H1 (cell line): ENCODE data around the gene PRSS2. TPM values are rescaled to one million over a fixed set of nuclear protein-coding genes. Genes with fewer than 3 reads are reported as not detected.

Source experiments
- CTCF ChIA-PET: fragments of 300-600 bp; sonication (Branson Sonifier 250); formaldehyde crosslinking; loops from one replicate; lab custom pipeline; 2021; ENCODE audit not compliant: partially characterized antibody; lab: Charles Lee
- POLR2A ChIA-PET: fragments of 300-600 bp; sonication (Branson Sonifier 250); formaldehyde crosslinking; loops from one replicate; lab custom pipeline; 2021; ENCODE audit warnings: inconsistent platforms; ENCODE audit not compliant: partially characterized antibody; lab: Charles Lee
- DNase-seq, 2 experiments: peaks; one replicate each; pipeline versions ENCODE4 v3.0.0 to v3.0.0-alpha.2; 2010 to 2022; ENCODE audit warnings: low spot score in 2 of 2, low read depth in 1 of 2, mixed read lengths in 1 of 2
- FAIRE-seq: peaks from 2 replicates; lab custom pipeline; 2011; peaks lifted over from hg19 to GRCh38; lab: Jason Lieb, UNC
- H2AFZ ChIP-seq: 2 replicates; pipeline ENCODE4 v1.8.1; 2012; ENCODE audit warnings: low read length, inconsistent platforms
- H2AK5ac ChIP-seq: 2 replicates; pipeline ENCODE4 v1.6.1; 2013; ENCODE audit warnings: low read depth, low read length
- H2BK120ac ChIP-seq: replicated peaks from 2 replicates; pipeline ENCODE3; 2013; ENCODE audit warnings: low read depth, low read length, inconsistent platforms
- H2BK12ac ChIP-seq: 2 replicates; pipeline ENCODE4 v1.6.1; 2013; ENCODE audit warnings: low read depth, low read length
- H2BK15ac ChIP-seq: 2 replicates; pipeline ENCODE4 v1.6.1; 2013; ENCODE audit warnings: low read length
- H2BK20ac ChIP-seq: 2 replicates; pipeline ENCODE4 v1.6.1; 2013; ENCODE audit warnings: low read length
- H2BK5ac ChIP-seq: 2 replicates; pipeline ENCODE4 v1.6.1; 2013; ENCODE audit warnings: low read depth, low read length
- H3K14ac ChIP-seq: 2 replicates; pipeline ENCODE4 v1.6.1; 2013; ENCODE audit warnings: inconsistent platforms; ENCODE audit not compliant: insufficient read length
- H3K18ac ChIP-seq: 2 replicates; pipeline ENCODE4 v1.6.1; 2013; ENCODE audit warnings: low read length; ENCODE audit errors: extremely low read depth
- H3K23ac ChIP-seq: 2 replicates; pipeline ENCODE4 v1.6.1; 2013; ENCODE audit warnings: inconsistent platforms; ENCODE audit not compliant: insufficient read length
- H3K23me2 ChIP-seq: 2 replicates; pipeline ENCODE4 v1.6.1; 2013; ENCODE audit warnings: low read depth, low read length
- H3K27ac ChIP-seq: 2 replicates; pipeline ENCODE4 v1.6.1; 2011; ENCODE audit warnings: low read depth, low read length, inconsistent platforms
- H3K27me3 ChIP-seq, 4 experiments: replicated peaks in 1 of 4; 1 replicate in 1 of 4; 2 replicates in 3 of 4; pipeline versions ENCODE4 v1.6.1 to v1.8.1; 2011 to 2013; ENCODE audit warnings: low read length in 3 of 4, mild to moderate bottlenecking in 3 of 4, inconsistent platforms in 2 of 4, mixed read lengths in 2 of 4, moderate library complexity in 1 of 4; ENCODE audit not compliant: control insufficient read depth in 3 of 4, insufficient read depth in 3 of 4; ENCODE audit errors: extremely low read depth in 1 of 4
- H3K36me3 ChIP-seq, 4 experiments: 2 replicates each; pipeline versions ENCODE4 v1.6.1 to v1.8.1; 2011 to 2013; ENCODE audit warnings: mild to moderate bottlenecking in 4 of 4, low read length in 3 of 4, moderate library complexity in 2 of 4, control low read depth in 1 of 4, inconsistent platforms in 1 of 4; ENCODE audit not compliant: insufficient read depth in 4 of 4, control insufficient read depth in 2 of 4
- H3K4ac ChIP-seq: replicated peaks from 2 replicates; pipeline ENCODE3; 2013; ENCODE audit warnings: low read length, low read depth, mixed read lengths, inconsistent platforms; ENCODE audit not compliant: insufficient read length
- H3K4me1 ChIP-seq, 4 experiments: replicated peaks in 1 of 4; 1 replicate in 1 of 4; 2 replicates in 3 of 4; pipeline versions ENCODE4 v1.6.1 to v1.8.1; 2011 to 2013; ENCODE audit warnings: low read length in 3 of 4, inconsistent platforms in 2 of 4, mixed read lengths in 1 of 4; ENCODE audit not compliant: insufficient read depth in 4 of 4, control insufficient read depth in 3 of 4
- H3K4me2 ChIP-seq, 2 experiments: 2 replicates each; pipeline versions ENCODE4 v1.6.1 to v1.8.1; 2011 to 2013; ENCODE audit warnings: low read depth in 2 of 2, low read length in 2 of 2, control low read depth in 1 of 2, inconsistent platforms in 1 of 2, mild to moderate bottlenecking in 1 of 2; ENCODE audit not compliant: insufficient read depth in 1 of 2
- H3K4me3 ChIP-seq, 4 experiments: fragments of 200-600, 300-600 bp in 1 of 4; sonication (generic), shearing (Covaris generic), sonication (Bioruptor Twin) in 1 of 4; 2 replicates each; pipeline versions ENCODE4 v1.5.1 to v1.8.1; 2011 to 2016; ENCODE audit warnings: low read length in 4 of 4, low read depth in 3 of 4, control low read depth in 2 of 4, inconsistent platforms in 2 of 4, mild to moderate bottlenecking in 2 of 4, mixed read lengths in 1 of 4, moderate library complexity in 1 of 4; ENCODE audit not compliant: insufficient read depth in 2 of 4; ENCODE audit errors: extremely low read depth in 1 of 4
- H3K56ac ChIP-seq: replicated peaks from 2 replicates; pipeline ENCODE3; 2013; ENCODE audit warnings: low read depth, mild to moderate bottlenecking, mixed read lengths, low read length, inconsistent platforms; ENCODE audit not compliant: insufficient read length
- H3K79me1 ChIP-seq: 2 replicates; pipeline ENCODE4 v1.6.1; 2013; ENCODE audit warnings: low read depth, low read length, control low read depth
- H3K79me2 ChIP-seq, 2 experiments: 2 replicates each; pipeline versions ENCODE4 v1.6.1 to v1.8.1; 2012 to 2013; ENCODE audit warnings: low read length in 2 of 2, mild to moderate bottlenecking in 2 of 2, inconsistent platforms in 1 of 2; ENCODE audit not compliant: insufficient read depth in 2 of 2, control insufficient read depth in 1 of 2
- H3K9ac ChIP-seq, 4 experiments: replicated peaks in 1 of 4; 1 replicate in 1 of 4; 2 replicates in 3 of 4; pipeline versions ENCODE4 v1.6.1 to v1.8.1; 2011 to 2013; ENCODE audit warnings: low read depth in 3 of 4, low read length in 3 of 4, control low read depth in 2 of 4, mild to moderate bottlenecking in 2 of 4, moderate library complexity in 2 of 4, inconsistent platforms in 1 of 4; ENCODE audit errors: extremely low read depth in 1 of 4
- H3K9me3 ChIP-seq, 2 experiments: 2 replicates each; pipeline versions ENCODE4 v1.6.1 to v1.8.1; 2012 to 2013; ENCODE audit warnings: mild to moderate bottlenecking in 2 of 2, moderate library complexity in 2 of 2, control low read depth in 1 of 2, inconsistent platforms in 1 of 2, low read depth in 1 of 2, low read length in 1 of 2, mixed read lengths in 1 of 2; ENCODE audit not compliant: insufficient read depth in 2 of 2
- H4K20me1 ChIP-seq, 2 experiments: replicated peaks in 1 of 2; 2 replicates each; pipeline versions ENCODE3 to v1.8.1; 2011 to 2013; ENCODE audit warnings: inconsistent platforms in 2 of 2, low read length in 2 of 2, mild to moderate bottlenecking in 1 of 2; ENCODE audit not compliant: insufficient read depth in 2 of 2, control insufficient read depth in 1 of 2
- H4K5ac ChIP-seq: 2 replicates; pipeline ENCODE4 v1.6.1; 2013; ENCODE audit warnings: low read length, low read depth, mixed read lengths, inconsistent platforms; ENCODE audit not compliant: insufficient read length
- H4K8ac ChIP-seq: 2 replicates; pipeline ENCODE4 v1.8.0; 2013; ENCODE audit warnings: mild to moderate bottlenecking, moderate library complexity, low read length, inconsistent platforms; ENCODE audit not compliant: insufficient read depth; ENCODE audit errors: extremely low read depth
- H4K91ac ChIP-seq: replicated peaks from 2 replicates; pipeline ENCODE3; 2013; ENCODE audit warnings: low read length, mixed read lengths, inconsistent platforms; ENCODE audit not compliant: insufficient read length
- ASH2L ChIP-seq: fragments of 200-600, 300-600 bp; sonication (generic); IDR thresholded peaks from one replicate; pipeline ENCODE4 v1.7.1; 2017; ENCODE audit warnings: low read length
- CBX5 ChIP-seq: fragments of 300-800, 300-1000 bp; sonication (generic); IDR thresholded peaks from 2 replicates; pipeline ENCODE4 v1.7.1; 2016; ENCODE audit warnings: antibody characterized with exemption, low read length, low read depth
- RBBP5 ChIP-seq: IDR thresholded peaks from 2 replicates; pipeline ENCODE4 v1.7.1; 2012; ENCODE audit warnings: low read depth, mild to moderate bottlenecking, inconsistent platforms, low read length, moderate library complexity, borderline replicate concordance
- RFX5 ChIP-seq: IDR thresholded peaks from 2 replicates; pipeline ENCODE4 v1.6.1; 2011; ENCODE audit warnings: low read depth, low read length, improper control_type of control experiment, borderline replicate concordance
- RNF2 ChIP-seq: fragments of 200-900, 300-1000 bp; sonication (generic); IDR thresholded peaks from 2 replicates; pipeline ENCODE4 v1.7.1; 2016; ENCODE audit warnings: borderline replicate concordance, low read depth, mild to moderate bottlenecking, antibody characterized with exemption, low read length; ENCODE audit not compliant: poor library complexity, severe bottlenecking; ENCODE audit errors: missing control alignments
- TAF1 ChIP-seq: IDR thresholded peaks from 2 replicates; pipeline ENCODE4 v1.6.1; 2011; ENCODE audit warnings: mild to moderate bottlenecking, low read depth, low read length
- ZNF274 ChIP-seq: IDR thresholded peaks from 2 replicates; pipeline ENCODE4 v1.7.0; 2012; ENCODE audit warnings: low read length, borderline replicate concordance; ENCODE audit errors: extremely low read depth
- WGBS, 2 experiments: shearing (Covaris generic) in 1 of 2; methylation state at CpG; one replicate each; pipeline versions ENCODE4 v1.1.6 to v1.1.7; 2013 to 2015; ENCODE audit warnings: low lambda C conversion rate in 2 of 2, mixed read lengths in 2 of 2, inconsistent platforms in 1 of 2, low coverage in 1 of 2, missing lambda C conversion rate in 1 of 2; ENCODE audit not compliant: insufficient replicate concordance in 2 of 2, insufficient coverage in 1 of 2, insufficient read length in 1 of 2; ENCODE audit errors: extremely low coverage in 1 of 2, missing lambda C conversion rate in 1 of 2; 5-methylcytosine and 5-hydroxymethylcytosine counted together
- polyA plus RNA-seq, 7 experiments: library from polyadenylated mRNA; depleted of rRNA in 3 of 7; stranded (reverse) in 5 of 7; unstranded in 2 of 7; fragments of >200 nt in 5 of 7; fragments of 200-250 nt in 2 of 7; gene quantifications; 1 replicate in 5 of 7; 2 replicates in 1 of 7; 4 replicates in 1 of 7; pipeline versions ENCODE4 v1.2.1 to v1.2.3, GENCODE V29; 2011 to 2013; ENCODE audit warnings: missing spikeins in 2 of 7, mixed read lengths in 2 of 7
- total RNA-seq: library from RNA; stranded (reverse); fragmentation: NEBNext Ultra II Directional; extraction: Animal tissue kit (Norgen Biotek cat#: 25700); gene quantifications from 2 replicates; pipeline ENCODE4 v1.2.1, GENCODE V29; 2021
- TF ChIP-seq, protein P1 (sequence below): IDR thresholded peaks from 2 replicates; pipeline ENCODE4 v1.6.1; 2012; ENCODE audit warnings: low read length, inconsistent platforms
- TF ChIP-seq, protein P2 (sequence below), 3 experiments: IDR thresholded peaks; 1 replicate in 2 of 3; 2 replicates in 1 of 3; pipeline versions ENCODE4 v1.5.1 to v1.6.1; 2011; ENCODE audit warnings: low read length in 3 of 3, mild to moderate bottlenecking in 3 of 3, inconsistent platforms in 2 of 3, low read depth in 1 of 3, moderate library complexity in 1 of 3; ENCODE audit not compliant: insufficient read depth in 1 of 3; ENCODE audit errors: control extremely low read depth in 1 of 3

PRSS2 gene
- total and polyA plus RNA-seq, 2 of the 8 experiments (the other 6 are each of a cell fraction or from before 2014, with no cell fraction given) = not detected

DNA sequence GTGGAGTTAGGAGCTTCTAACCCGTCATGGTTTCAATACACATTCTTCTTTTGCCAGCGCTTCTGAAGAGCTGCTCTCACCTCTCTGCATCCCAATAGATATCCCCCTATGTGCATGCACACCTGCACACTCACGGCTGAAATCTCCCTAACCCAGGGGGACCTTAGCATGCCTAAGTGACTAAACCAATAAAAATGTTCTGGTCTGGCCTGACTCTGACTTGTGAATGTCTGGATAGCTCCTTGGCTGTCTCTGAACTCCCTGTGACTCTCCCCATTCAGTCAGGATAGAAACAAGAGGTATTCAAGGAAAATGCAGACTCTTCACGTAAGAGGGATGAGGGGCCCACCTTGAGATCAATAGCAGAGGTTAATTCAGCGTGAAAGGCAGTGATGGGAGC, 22.4 kb downstream of the PRSS2 start:
- peaks cover 8 to 24% (median 14%) of the 10 kb centered on the region in 4 experiments for H3K4me1 ChIP-seq
- H3K18ac ChIP-seq = no peak overlapping the region
- CTCF ChIA-PET = interaction anchor here (0.8 to 24.1 kb wide), 17 partner anchors 8 to 407 kb away, joined by 3 to 430 read pairs (median 4); no protein-coding TSS in a partner anchor
- no peak overlapping the region for H3K23ac ChIP-seq
- POLR2A ChIA-PET = interaction anchor here (0.7 kb wide), 1 partner anchor 18 kb away, joined by 3 read pairs; no protein-coding TSS in a partner anchor
- no peak overlapping the region for H2AK5ac ChIP-seq
- H3K4me3 ChIP-seq = no peak overlapping the region
- no peak overlapping the region for H4K5ac ChIP-seq
- H3K23me2 ChIP-seq = peaks cover 17% of the 10 kb centered on the region
- H3K4ac ChIP-seq = no peak overlapping the region
- no peak for DNase-seq
- H2BK120ac ChIP-seq = no peak overlapping the region
- peaks cover 0 to 24% (median 17%) of the 10 kb centered on the region in 4 experiments; a peak in 5 of 7 replicates for H3K27me3 ChIP-seq
- no peaks in the 10 kb centered on the region for H3K36me3 ChIP-seq
- H3K9me3 ChIP-seq = no peaks in the 10 kb centered on the region
- no peak overlapping the region for H2AFZ ChIP-seq
- FAIRE-seq = no peak
- H3K79me1 ChIP-seq = no peaks in the 10 kb centered on the region
- H2BK20ac ChIP-seq = no peak overlapping the region
- no peak overlapping the region for H2BK12ac ChIP-seq
- WGBS, 2 experiments = 91% methylated on average over 5 of the region's 5 CpGs; no CpG with 5 or more reads in 1 of the 2 experiments
- no peaks in the 10 kb centered on the region for H4K20me1 ChIP-seq
- 0 out of 4 replicates have a peak, but pooled peaks cover 0 to 3% of the 10 kb centered on the region in 2 experiments for H3K79me2 ChIP-seq
- no peak overlapping the region for H3K4me2 ChIP-seq
- no peak overlapping the region for H4K8ac ChIP-seq
- H2BK5ac ChIP-seq = no peak overlapping the region
- no peak overlapping the region for H3K27ac ChIP-seq
- no peak overlapping the region for H3K14ac ChIP-seq
- H2BK15ac ChIP-seq = no peak overlapping the region
- no peak overlapping the region for H3K9ac ChIP-seq
- no peak overlapping the region for H3K56ac ChIP-seq
- H4K91ac ChIP-seq = no peak overlapping the region
- TF ChIP-seq CBX5 = no peak
- no peak for TF ChIP-seq TAF1
- TF ChIP-seq ASH2L = no peak
- no peak for TF ChIP-seq RBBP5
- TF ChIP-seq, protein P1, sequence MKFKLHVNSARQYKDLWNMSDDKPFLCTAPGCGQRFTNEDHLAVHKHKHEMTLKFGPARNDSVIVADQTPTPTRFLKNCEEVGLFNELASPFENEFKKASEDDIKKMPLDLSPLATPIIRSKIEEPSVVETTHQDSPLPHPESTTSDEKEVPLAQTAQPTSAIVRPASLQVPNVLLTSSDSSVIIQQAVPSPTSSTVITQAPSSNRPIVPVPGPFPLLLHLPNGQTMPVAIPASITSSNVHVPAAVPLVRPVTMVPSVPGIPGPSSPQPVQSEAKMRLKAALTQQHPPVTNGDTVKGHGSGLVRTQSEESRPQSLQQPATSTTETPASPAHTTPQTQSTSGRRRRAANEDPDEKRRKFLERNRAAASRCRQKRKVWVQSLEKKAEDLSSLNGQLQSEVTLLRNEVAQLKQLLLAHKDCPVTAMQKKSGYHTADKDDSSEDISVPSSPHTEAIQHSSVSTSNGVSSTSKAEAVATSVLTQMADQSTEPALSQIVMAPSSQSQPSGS = no peak
- no peak for TF ChIP-seq RNF2
- no peak for TF ChIP-seq RFX5
- TF ChIP-seq, protein P2, sequence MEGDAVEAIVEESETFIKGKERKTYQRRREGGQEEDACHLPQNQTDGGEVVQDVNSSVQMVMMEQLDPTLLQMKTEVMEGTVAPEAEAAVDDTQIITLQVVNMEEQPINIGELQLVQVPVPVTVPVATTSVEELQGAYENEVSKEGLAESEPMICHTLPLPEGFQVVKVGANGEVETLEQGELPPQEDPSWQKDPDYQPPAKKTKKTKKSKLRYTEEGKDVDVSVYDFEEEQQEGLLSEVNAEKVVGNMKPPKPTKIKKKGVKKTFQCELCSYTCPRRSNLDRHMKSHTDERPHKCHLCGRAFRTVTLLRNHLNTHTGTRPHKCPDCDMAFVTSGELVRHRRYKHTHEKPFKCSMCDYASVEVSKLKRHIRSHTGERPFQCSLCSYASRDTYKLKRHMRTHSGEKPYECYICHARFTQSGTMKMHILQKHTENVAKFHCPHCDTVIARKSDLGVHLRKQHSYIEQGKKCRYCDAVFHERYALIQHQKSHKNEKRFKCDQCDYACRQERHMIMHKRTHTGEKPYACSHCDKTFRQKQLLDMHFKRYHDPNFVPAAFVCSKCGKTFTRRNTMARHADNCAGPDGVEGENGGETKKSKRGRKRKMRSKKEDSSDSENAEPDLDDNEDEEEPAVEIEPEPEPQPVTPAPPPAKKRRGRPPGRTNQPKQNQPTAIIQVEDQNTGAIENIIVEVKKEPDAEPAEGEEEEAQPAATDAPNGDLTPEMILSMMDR (IDR thresholded peaks at IDR 0.05; ENCODE audit: control extremely low read depth in 1 of 3, insufficient read depth in 1 of 3, low read depth in 1 of 3, low read length in 3 of 3) = no peak
- TF ChIP-seq ZNF274 = no peak
